AG10803 (cell line): ENCODE results near the gene TENM3.
A peak's percentile ranks its signal among the peaks of the same experiment; 100 is the strongest.

Source experiments
- DNase-seq: peaks from one replicate; pipeline ENCODE4 v3.0.0; 2010; ENCODE audit warnings: low read depth
- H3K4me3 ChIP-seq: 2 replicates; pipeline ENCODE4 v1.5.1; 2011; ENCODE audit warnings: mild to moderate bottlenecking, low read length, control low read depth
- TF ChIP-seq, protein P1 (sequence below): conservative IDR thresholded peaks from 2 replicates; pipeline ENCODE4 v1.5.1; 2011; ENCODE audit warnings: mild to moderate bottlenecking, low read length, control low read depth, inconsistent platforms

TENM3 gene

DNA sequence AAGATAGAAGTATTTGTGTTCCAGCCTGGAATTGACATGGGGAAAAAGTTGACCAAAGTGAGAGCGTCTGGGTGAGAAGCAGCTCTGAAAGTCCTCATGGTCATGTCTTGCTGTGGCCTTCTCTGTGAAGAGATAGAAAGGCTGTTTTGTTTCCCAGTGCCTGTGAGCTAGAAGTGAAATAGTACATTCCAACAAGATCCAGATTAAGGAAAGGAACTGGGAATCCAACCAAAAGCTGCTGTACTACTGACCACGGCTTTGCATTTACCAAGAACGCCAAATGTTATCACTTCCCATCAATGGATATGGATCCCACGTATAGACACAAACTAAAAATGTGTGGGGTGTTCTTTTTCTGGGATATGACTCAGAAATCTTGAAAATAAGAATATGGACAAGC is 51.2 kb downstream of the TENM3 start:
- DNase-seq = peak; percentile 45
- no peak overlapping the region for H3K4me3 ChIP-seq
- TF ChIP-seq, protein P1, sequence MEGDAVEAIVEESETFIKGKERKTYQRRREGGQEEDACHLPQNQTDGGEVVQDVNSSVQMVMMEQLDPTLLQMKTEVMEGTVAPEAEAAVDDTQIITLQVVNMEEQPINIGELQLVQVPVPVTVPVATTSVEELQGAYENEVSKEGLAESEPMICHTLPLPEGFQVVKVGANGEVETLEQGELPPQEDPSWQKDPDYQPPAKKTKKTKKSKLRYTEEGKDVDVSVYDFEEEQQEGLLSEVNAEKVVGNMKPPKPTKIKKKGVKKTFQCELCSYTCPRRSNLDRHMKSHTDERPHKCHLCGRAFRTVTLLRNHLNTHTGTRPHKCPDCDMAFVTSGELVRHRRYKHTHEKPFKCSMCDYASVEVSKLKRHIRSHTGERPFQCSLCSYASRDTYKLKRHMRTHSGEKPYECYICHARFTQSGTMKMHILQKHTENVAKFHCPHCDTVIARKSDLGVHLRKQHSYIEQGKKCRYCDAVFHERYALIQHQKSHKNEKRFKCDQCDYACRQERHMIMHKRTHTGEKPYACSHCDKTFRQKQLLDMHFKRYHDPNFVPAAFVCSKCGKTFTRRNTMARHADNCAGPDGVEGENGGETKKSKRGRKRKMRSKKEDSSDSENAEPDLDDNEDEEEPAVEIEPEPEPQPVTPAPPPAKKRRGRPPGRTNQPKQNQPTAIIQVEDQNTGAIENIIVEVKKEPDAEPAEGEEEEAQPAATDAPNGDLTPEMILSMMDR = no peak

DNA sequence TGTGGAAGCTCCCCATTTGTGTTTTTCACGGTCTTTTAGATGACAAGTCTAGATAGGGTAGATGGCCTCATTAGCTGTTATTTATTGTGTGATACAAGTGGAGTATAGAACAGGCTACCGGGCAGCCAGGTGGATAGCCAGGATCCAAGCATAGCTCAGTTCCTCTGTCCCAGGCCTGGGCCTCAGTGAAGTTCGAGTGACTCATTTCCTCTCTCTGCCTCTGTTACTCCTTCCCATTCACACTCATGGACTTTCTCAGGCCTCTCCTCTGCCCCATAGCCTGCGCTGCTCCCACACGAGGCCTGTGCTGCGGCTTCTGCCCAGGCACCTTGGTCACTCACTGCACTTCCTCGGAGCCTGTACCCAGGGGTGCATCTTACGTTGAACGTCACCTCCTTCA is 54.5 kb downstream of the TENM3 start:
- TF ChIP-seq, protein P1 = no peak
- DNase-seq = peak; percentile 20
- no peak overlapping the region for H3K4me3 ChIP-seq

DNA sequence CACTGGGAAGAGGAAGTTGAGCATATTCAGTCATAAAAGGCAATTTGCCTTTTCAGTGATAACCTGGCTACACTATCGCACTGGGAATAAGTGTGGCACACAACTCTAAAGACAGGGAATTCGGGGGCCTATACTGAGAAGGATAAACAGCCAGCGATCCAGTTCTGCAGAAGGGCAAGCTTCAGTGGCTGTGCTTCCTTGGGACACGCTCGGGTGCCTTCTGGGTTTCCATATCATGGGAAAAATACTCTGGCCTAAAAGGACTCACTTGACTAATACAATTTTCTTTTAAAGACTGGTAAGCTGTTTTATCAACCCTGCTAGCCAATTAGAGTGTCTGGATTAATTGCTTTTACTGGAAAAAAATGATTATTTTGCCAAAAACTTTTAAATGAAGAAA is 58.5 kb downstream of the TENM3 start:
- TF ChIP-seq, protein P1 = no peak
- DNase-seq = no peak
- H3K4me3 ChIP-seq = no peak overlapping the region

DNA sequence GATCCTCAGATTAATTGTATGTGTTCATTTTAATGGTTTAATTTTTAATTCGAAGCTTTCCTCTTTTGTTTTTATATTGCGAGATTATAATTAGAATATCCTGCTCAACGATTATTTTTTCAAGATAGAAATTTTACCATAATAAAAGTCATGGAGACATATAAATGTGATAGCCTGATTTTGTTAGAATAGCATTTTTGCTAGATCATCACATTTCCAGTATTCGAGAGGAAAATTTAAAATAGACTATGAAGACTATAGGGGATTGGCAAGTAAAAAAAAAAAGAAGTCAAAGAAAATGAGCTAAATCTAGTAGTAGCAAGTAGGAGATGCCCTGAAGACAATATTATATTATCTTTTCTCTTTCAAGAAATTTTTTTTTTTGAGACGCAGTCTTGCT is 60.6 kb downstream of the TENM3 start:
- DNase-seq = no peak
- H3K4me3 ChIP-seq = no peak overlapping the region
- TF ChIP-seq, protein P1 = no peak

DNA sequence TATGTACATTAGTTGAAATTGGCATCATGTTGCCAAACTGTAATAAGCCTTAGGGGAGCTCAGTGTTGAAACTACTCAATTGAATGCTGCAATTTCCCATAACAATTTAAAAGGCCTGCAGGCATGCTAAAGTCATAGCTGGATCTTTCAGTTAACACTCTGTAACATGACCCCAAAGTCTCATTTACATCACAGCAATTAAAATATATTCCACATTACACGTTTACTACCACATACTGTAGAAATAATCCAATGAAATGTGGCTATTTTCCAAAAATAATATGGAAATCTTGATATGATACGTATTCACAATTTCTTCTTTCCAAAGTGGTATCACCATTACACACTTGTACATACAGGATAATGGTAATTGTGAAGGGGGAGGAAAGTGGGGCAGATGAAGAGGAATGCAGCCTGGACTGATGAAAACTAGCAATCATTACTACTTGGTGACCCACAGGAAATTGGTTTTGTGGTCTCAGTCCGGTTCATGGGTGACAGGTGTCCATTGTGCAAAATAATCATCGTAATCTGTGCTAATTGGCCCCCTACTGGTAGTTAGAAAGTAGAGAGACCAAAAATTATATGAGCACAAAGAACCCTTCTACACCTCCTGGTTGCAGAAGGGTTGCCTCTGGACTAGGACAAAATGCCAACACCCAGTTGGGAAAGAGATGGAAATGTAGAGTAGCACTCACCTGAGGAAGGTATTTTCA is 63.7 kb downstream of the TENM3 start:
- TF ChIP-seq, protein P1 = peak; percentile 23
- H3K4me3 ChIP-seq = no peak overlapping the region
- peak; percentile 36 for DNase-seq

DNA sequence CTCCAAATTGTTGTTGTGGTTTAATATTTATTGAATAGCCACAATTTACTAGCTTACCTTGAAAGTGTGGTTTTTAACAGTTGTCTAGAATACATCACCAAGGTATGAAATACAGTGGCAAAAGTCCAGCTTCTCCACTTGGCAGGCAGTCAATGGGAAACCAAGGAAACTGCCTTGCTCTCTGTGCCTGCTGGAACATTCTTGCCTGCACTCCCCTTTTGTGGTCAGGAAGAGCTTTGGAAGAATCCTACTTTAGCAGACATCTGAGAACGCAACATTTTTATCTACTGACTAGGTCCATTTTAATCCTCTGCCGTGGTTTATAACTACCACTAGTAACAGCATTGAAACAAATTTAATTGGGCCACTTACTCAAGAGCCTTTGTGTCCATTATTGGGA is 64.5 kb downstream of the TENM3 start:
- TF ChIP-seq, protein P1 = no peak
- peak; percentile 98 for DNase-seq

DNA sequence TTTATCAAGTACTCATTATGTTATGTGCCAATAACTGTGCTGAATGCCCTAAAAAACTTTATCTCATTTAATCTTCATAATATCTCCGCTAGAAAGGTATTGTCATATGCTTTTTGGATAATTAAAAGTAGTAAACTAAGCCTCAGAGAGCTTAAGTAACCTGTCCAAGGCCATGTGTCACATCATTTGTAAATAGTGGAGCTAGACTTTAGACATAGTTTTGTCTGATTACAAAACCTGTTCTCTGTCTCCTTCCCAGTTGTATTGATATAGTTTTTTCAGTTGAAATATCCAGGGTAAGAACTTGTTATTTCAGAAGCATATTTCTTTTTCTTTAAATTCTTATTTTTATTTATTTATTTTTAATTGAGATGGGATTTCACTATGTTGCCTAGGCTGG is 66.7 kb downstream of the TENM3 start:
- TF ChIP-seq, protein P1 = no peak
- H3K4me3 ChIP-seq = no peak overlapping the region
- DNase-seq = no peak

More for the DNA sequence above, 64.5 kb downstream of the TENM3 start:
- H3K4me3 ChIP-seq = no peak overlapping the region
